Smooth muscle cell (in vitro differentiated cells): ENCODE data around the gene ADCY4. TPM values are rescaled to one million over a fixed set of nuclear protein-coding genes. Genes with fewer than 3 reads are reported as not detected.
A peak's percentile ranks its signal among the peaks of the same experiment; 100 is the strongest.

Experiments
- DNase-seq: peaks from one replicate; lab custom pipeline; 2025; ENCODE audit not compliant: unreplicated experiment; lab: John Stamatoyannopoulos, UW
- H2AFZ ChIP-seq: fragments of 200-600 bp; sonication (generic); 2 replicates; pipeline ENCODE4 v1.6.0; 2016; ENCODE audit warnings: antibody characterized with exemption, low read depth, mild to moderate bottlenecking
- H3F3A ChIP-seq: fragments of 200-600 bp; sonication (generic); 2 replicates; pipeline ENCODE4 v1.6.0; 2017; ENCODE audit warnings: antibody characterized with exemption, low read depth
- H3K27ac ChIP-seq: fragments of 200-600 bp; sonication (generic); 2 replicates; pipeline ENCODE4 v1.5.1; 2016; ENCODE audit warnings: low read depth, mild to moderate bottlenecking
- H3K27me3 ChIP-seq: fragments of 200-600 bp; sonication (generic); 2 replicates; pipeline ENCODE4 v1.6.1; 2016; ENCODE audit warnings: low read depth, mild to moderate bottlenecking
- H3K36me3 ChIP-seq: fragments of 200-600 bp; sonication (generic); 2 replicates; pipeline ENCODE4 v1.5.1; 2016; ENCODE audit warnings: low read depth
- H3K4me1 ChIP-seq: fragments of 200-600 bp; sonication (generic); 2 replicates; pipeline ENCODE4 v1.5.1; 2016; ENCODE audit warnings: low read depth
- H3K4me2 ChIP-seq: fragments of 200-600 bp; sonication (generic); 2 replicates; pipeline ENCODE4 v1.6.0; 2016; ENCODE audit warnings: mild to moderate bottlenecking
- H3K4me3 ChIP-seq: fragments of 200-600 bp; sonication (generic); 2 replicates; pipeline ENCODE4 v1.5.1; 2016; ENCODE audit warnings: mild to moderate bottlenecking
- H3K79me2 ChIP-seq: fragments of 200-600 bp; sonication (generic); 2 replicates; pipeline ENCODE4 v1.6.0; 2016; ENCODE audit warnings: low read depth, mild to moderate bottlenecking
- H3K9ac ChIP-seq: fragments of 200-600 bp; sonication (generic); 2 replicates; pipeline ENCODE4 v1.6.0; 2016; ENCODE audit warnings: low read depth
- H3K9me3 ChIP-seq: fragments of 200-600 bp; sonication (generic); replicated peaks from 2 replicates; pipeline ENCODE4 v1.5.1; 2016; ENCODE audit warnings: low read depth
- H4K20me1 ChIP-seq: fragments of 200-600 bp; sonication (generic); 2 replicates; pipeline ENCODE4 v1.6.0; 2016; ENCODE audit warnings: low read depth
- CTCF ChIP-seq: fragments of 200-600 bp; sonication (generic); IDR thresholded peaks from 2 replicates; pipeline ENCODE4 v1.5.1; 2017; ENCODE audit warnings: borderline replicate concordance, mild to moderate bottlenecking, antibody characterized with exemption; ENCODE audit not compliant: insufficient read depth, poor library complexity, severe bottlenecking
- WGBS: methylation state at CpG from one replicate; pipeline ENCODE4 v1.1.7; 2016; ENCODE audit warnings: low lambda C conversion rate; 5-methylcytosine and 5-hydroxymethylcytosine counted together
- polyA plus RNA-seq: library from polyadenylated mRNA; unstranded; fragments of >200 nt; fragmentation: Nextera tagmentation; extraction: Ambion mirVana; gene quantifications from 2 replicates; pipeline ENCODE4 v1.2.1, GENCODE V29; 2016
- total RNA-seq: library from RNA; depleted of rRNA; stranded (reverse); fragments of >200 nt; gene quantifications from 2 replicates; pipeline ENCODE4 v1.2.3, GENCODE V29; 2014

The ADCY4 gene
- total and polyA plus RNA-seq, 2 experiments from 2014 or later = 0.13 TPM; not detected in 1

GRCh38 chr14:24289649-24290280, 45.1 kb downstream of the ADCY4 start:
- H3K9ac ChIP-seq = no peak overlapping the region
- no peak overlapping the region for H3K4me3 ChIP-seq
- H3K27ac ChIP-seq = no peak overlapping the region
- H3K4me1 ChIP-seq = no peaks in the 10 kb centered on the region
- no peak overlapping the region for H2AFZ ChIP-seq
- no peaks in the 10 kb centered on the region for H3K79me2 ChIP-seq
- no peaks in the 10 kb centered on the region for H4K20me1 ChIP-seq
- no peak for TF ChIP-seq CTCF
- no peak for DNase-seq
- H3K36me3 ChIP-seq = no peaks in the 10 kb centered on the region
- WGBS = 95% methylated on average over 6 of the region's 6 CpGs
- no peaks in the 10 kb centered on the region for H3K27me3 ChIP-seq
- no peaks in the 10 kb centered on the region for H3F3A ChIP-seq
- no peak overlapping the region for H3K4me2 ChIP-seq
- no peaks in the 10 kb centered on the region for H3K9me3 ChIP-seq

- Histone ChIP-seq H3K27me3 (no peaks in the 10 kb centered on the region), H4K20me1 (no peaks in the 10 kb centered on the region), H3K9me3 (no peaks in the 10 kb centered on the region), H3K4me1 (no peaks in the 10 kb centered on the region), H3K79me2 (no peaks in the 10 kb centered on the region), H3F3A (no peaks in the 10 kb centered on the region), H3K4me2 (no peak overlapping the region), H3K27ac (no peak overlapping the region), H3K36me3 (no peaks in the 10 kb centered on the region), H3K9ac (no peak overlapping the region), H3K4me3 (no peak overlapping the region), H2AFZ (no peak overlapping the region)
- no peak for TF ChIP-seq CTCF
- DNase-seq = no peak
- 93% methylated on average over 5 of the region's 5 CpGs for WGBS
These were observed 47.9 kb downstream of the ADCY4 start for GRCh38 chr14:24286996-24287395.

GRCh38 chr14:24285351-24285750, 49.5 kb downstream of the ADCY4 start:
- Histone ChIP-seq H3K4me1 (no peaks in the 10 kb centered on the region), H3K27ac (peak overlapping the region; percentile 22), H3K4me3 (no peak overlapping the region), H4K20me1 (no peaks in the 10 kb centered on the region), H3K4me2 (no peak overlapping the region), H3K9me3 (no peaks in the 10 kb centered on the region), H3K9ac (no peak overlapping the region), H3F3A (no peaks in the 10 kb centered on the region), H3K27me3 (no peaks in the 10 kb centered on the region), H3K79me2 (no peaks in the 10 kb centered on the region), H2AFZ (no peak overlapping the region), H3K36me3 (no peaks in the 10 kb centered on the region)
- DNase-seq = no peak
- 47% methylated on average over 4 of the region's 4 CpGs for WGBS
- TF ChIP-seq CTCF = no peak

GRCh38 chr14:24284501-24285035, 50.3 kb downstream of the ADCY4 start:
- peak overlapping the region; percentile 22 for H3K27ac ChIP-seq
- no peaks in the 10 kb centered on the region for H3K9me3 ChIP-seq
- no peak overlapping the region for H3K4me2 ChIP-seq
- no peaks in the 10 kb centered on the region for H3K4me1 ChIP-seq
- no peaks in the 10 kb centered on the region for H3K27me3 ChIP-seq
- H2AFZ ChIP-seq = no peak overlapping the region
- no peaks in the 10 kb centered on the region for H3K36me3 ChIP-seq
- no peaks in the 10 kb centered on the region for H3K79me2 ChIP-seq
- no peak overlapping the region for H3K9ac ChIP-seq
- DNase-seq = no peak
- 94% methylated on average over 9 of the region's 11 CpGs for WGBS
- H3F3A ChIP-seq = no peaks in the 10 kb centered on the region
- no peak for TF ChIP-seq CTCF
- no peak overlapping the region for H3K4me3 ChIP-seq
- no peaks in the 10 kb centered on the region for H4K20me1 ChIP-seq
